HL-60 (cell line): ENCODE data around the gene NTF3.

ENCODE experiments used
- DNase-seq, 2 experiments: peaks; one replicate each; pipeline ENCODE4 v3.0.0-alpha.2; 2010 to 2020; ENCODE audit warnings: low read depth in 1 of 2, low spot score in 1 of 2
- H3K27ac ChIP-seq: fragments of 250-450 bp; sonication (Bioruptor Pico); replicated peaks from 2 replicates; pipeline ENCODE4 v1.5.1; 2020; ENCODE audit warnings: mild to moderate bottlenecking, moderate library complexity
- H3K27me3 ChIP-seq: fragments of 250-450 bp; sonication (Bioruptor Pico); 2 replicates; pipeline ENCODE4 v1.5.1; 2021; ENCODE audit warnings: mild to moderate bottlenecking, moderate library complexity; ENCODE audit not compliant: insufficient read depth, poor library complexity, severe bottlenecking
- H3K4me3 ChIP-seq: replicated peaks from 2 replicates; pipeline ENCODE4 v1.5.1; 2011; ENCODE audit warnings: mild to moderate bottlenecking, control low read depth, low read length; ENCODE audit not compliant: insufficient read depth
- CTCF ChIP-seq: IDR thresholded peaks from one replicate; pipeline ENCODE4 v1.5.1; 2011; ENCODE audit warnings: low read length, control low read depth, inconsistent platforms; ENCODE audit not compliant: insufficient read depth
- GABPA ChIP-seq: IDR thresholded peaks from 2 replicates; pipeline ENCODE4 v1.6.1; 2012; ENCODE audit warnings: low read depth
- POLR2AphosphoS5 ChIP-seq: IDR thresholded peaks from 2 replicates; pipeline ENCODE4 v1.6.1; 2012; ENCODE audit warnings: low read depth
- SPI1 ChIP-seq: IDR thresholded peaks from 2 replicates; pipeline ENCODE4 v1.6.1; 2012; ENCODE audit warnings: low read depth, mild to moderate bottlenecking, borderline replicate concordance
- TF ChIP-seq, protein P1 (sequence below): IDR thresholded peaks from 2 replicates; pipeline ENCODE4 v1.6.1; 2012; ENCODE audit warnings: low read depth; ENCODE audit not compliant: insufficient replicate concordance

The NTF3 gene

GRCh38 chr12:5460817-5461216, 28.9 kb downstream of the NTF3 start:
- H3K27ac ChIP-seq: no peak overlapping the region
- H3K27me3 ChIP-seq: peaks cover 2% of the 10 kb centered on the region
- TF ChIP-seq SPI1 (no peak), GABPA (no peak), POLR2AphosphoS5 (no peak), CTCF (no peak)
- TF ChIP-seq, protein P1, sequence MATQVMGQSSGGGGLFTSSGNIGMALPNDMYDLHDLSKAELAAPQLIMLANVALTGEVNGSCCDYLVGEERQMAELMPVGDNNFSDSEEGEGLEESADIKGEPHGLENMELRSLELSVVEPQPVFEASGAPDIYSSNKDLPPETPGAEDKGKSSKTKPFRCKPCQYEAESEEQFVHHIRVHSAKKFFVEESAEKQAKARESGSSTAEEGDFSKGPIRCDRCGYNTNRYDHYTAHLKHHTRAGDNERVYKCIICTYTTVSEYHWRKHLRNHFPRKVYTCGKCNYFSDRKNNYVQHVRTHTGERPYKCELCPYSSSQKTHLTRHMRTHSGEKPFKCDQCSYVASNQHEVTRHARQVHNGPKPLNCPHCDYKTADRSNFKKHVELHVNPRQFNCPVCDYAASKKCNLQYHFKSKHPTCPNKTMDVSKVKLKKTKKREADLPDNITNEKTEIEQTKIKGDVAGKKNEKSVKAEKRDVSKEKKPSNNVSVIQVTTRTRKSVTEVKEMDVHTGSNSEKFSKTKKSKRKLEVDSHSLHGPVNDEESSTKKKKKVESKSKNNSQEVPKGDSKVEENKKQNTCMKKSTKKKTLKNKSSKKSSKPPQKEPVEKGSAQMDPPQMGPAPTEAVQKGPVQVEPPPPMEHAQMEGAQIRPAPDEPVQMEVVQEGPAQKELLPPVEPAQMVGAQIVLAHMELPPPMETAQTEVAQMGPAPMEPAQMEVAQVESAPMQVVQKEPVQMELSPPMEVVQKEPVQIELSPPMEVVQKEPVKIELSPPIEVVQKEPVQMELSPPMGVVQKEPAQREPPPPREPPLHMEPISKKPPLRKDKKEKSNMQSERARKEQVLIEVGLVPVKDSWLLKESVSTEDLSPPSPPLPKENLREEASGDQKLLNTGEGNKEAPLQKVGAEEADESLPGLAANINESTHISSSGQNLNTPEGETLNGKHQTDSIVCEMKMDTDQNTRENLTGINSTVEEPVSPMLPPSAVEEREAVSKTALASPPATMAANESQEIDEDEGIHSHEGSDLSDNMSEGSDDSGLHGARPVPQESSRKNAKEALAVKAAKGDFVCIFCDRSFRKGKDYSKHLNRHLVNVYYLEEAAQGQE: no peak
- H3K4me3 ChIP-seq: no peak overlapping the region
- no peak for DNase-seq

GRCh38 chr12:5461966-5462365, 30.1 kb downstream of the NTF3 start:
- Histone ChIP-seq H3K27me3 (peaks cover 2% of the 10 kb centered on the region), H3K27ac (no peak overlapping the region), H3K4me3 (no peak overlapping the region)
- no peak for DNase-seq
- TF ChIP-seq CTCF (no peak), GABPA (no peak), SPI1 (no peak), POLR2AphosphoS5 (no peak)
- TF ChIP-seq, protein P1: no peak

DNA sequence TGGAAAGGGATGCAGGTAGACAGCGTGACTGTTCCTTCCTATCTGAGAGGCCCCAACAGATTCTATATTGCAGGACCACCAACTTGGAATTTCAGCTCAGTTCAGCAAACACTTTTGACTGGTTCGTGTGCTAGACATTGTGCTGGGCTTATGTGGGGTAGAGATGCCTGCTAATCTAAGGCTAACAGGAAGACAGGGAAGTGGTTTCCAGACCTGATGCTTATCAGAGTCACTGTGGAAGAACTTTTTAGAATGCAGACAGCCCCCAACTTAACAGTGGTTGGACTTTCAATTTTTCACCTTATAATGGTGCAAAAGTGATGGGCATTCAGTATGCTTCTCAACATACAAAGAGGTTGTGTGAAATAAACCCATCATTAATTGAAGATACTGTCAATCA, 32.2 kb downstream of the NTF3 start:
- H3K27me3 ChIP-seq: peaks cover 2% of the 10 kb centered on the region
- TF ChIP-seq, protein P1: no peak
- TF ChIP-seq POLR2AphosphoS5: no peak
- TF ChIP-seq GABPA: no peak
- TF ChIP-seq SPI1: no peak
- no peak for TF ChIP-seq CTCF
- DNase-seq: no peak

More for the DNA sequence above, 32.2 kb downstream of the NTF3 start:
- Histone ChIP-seq H3K27ac (no peak overlapping the region), H3K4me3 (no peak overlapping the region)
